ENCODE results near the gene WFDC5. TPM values are rescaled to one million over a fixed set of nuclear protein-coding genes. Genes with fewer than 3 reads are reported as not detected.

The WFDC5 gene
- total RNA-seq, 4 donors from 2014 or later: not detected

DNA sequence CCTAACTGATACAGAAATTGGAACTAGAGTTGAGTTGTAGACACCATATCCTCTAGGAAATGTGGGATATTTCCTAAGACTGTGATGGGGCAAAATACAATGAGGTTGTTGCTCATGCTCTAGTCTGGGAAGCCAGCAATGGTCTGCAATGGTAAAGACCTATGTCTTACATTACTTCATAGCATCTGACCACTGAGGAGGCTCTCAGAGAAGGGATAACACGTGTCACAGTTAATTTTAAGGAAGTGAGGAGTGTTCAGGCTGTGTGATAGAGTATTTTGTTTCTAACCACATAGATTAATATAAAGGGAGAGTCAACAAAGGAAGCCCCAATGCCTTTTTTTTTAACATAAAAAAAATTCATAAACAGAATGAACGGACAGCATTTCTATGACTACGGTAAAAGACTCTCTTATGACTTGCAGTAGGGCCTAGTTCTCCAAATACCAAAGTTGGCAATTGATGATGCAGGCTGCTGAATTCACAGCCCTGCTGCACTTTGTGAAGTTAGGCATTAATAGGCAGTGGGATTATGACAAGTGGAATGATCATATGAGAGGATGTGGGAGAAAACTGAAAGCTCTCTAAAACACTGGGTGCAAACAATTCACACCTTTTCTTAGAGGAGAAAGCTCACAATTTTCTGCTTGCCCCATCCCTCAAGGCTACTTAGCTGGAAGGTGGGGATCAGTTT is 27.7 kb downstream of the WFDC5 start:
- no peak for DNase-seq
- no peaks in the 10 kb centered on the region for H3K4me1 ChIP-seq
- H3K27me3 ChIP-seq: no peaks in the 10 kb centered on the region
- no peak overlapping the region for H3K27ac ChIP-seq
- H3K9me3 ChIP-seq: no peaks in the 10 kb centered on the region
- H3K4me3 ChIP-seq: no peak overlapping the region
- intact Hi-C loops (cut with DNase I; ENCODE audit: low total_unique reads): no loop called here
- no peaks in the 10 kb centered on the region for H3K36me3 ChIP-seq
- no peak for TF ChIP-seq POLR2A (IDR thresholded peaks at IDR 0.05)
- TF ChIP-seq, protein P1, sequence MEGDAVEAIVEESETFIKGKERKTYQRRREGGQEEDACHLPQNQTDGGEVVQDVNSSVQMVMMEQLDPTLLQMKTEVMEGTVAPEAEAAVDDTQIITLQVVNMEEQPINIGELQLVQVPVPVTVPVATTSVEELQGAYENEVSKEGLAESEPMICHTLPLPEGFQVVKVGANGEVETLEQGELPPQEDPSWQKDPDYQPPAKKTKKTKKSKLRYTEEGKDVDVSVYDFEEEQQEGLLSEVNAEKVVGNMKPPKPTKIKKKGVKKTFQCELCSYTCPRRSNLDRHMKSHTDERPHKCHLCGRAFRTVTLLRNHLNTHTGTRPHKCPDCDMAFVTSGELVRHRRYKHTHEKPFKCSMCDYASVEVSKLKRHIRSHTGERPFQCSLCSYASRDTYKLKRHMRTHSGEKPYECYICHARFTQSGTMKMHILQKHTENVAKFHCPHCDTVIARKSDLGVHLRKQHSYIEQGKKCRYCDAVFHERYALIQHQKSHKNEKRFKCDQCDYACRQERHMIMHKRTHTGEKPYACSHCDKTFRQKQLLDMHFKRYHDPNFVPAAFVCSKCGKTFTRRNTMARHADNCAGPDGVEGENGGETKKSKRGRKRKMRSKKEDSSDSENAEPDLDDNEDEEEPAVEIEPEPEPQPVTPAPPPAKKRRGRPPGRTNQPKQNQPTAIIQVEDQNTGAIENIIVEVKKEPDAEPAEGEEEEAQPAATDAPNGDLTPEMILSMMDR (IDR thresholded peaks at IDR 0.05): no peak

DNA sequence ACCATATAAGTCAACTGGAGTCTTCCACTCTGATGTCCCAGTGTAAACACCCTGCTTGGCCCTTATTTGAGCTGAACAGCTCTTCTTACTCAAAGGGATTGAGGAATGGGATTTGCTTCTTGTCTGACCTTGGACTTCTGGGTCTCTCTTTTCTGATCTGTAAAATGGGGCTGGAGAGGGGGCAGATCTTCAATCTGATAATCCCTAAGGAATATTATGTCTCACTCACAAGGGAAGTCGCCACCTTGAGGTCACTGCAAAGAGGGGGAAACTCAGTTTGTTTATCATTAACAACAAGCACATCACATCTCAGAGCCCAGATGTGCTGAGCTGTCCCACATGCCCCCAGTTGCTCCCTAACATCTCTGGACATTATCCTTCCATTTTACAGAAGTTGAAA is 29.1 kb downstream of the WFDC5 start:
- DNase-seq: no peak
- no peak overlapping the region for H3K4me3 ChIP-seq
- H3K27ac ChIP-seq: no peak overlapping the region
- TF ChIP-seq, protein P1 (IDR thresholded peaks at IDR 0.05): no peak
- TF ChIP-seq POLR2A (IDR thresholded peaks at IDR 0.05): no peak
- no peaks in the 10 kb centered on the region for H3K9me3 ChIP-seq
- H3K27me3 ChIP-seq: no peaks in the 10 kb centered on the region
- intact Hi-C loops (cut with DNase I; ENCODE audit: low total_unique reads): no loop called here
- H3K36me3 ChIP-seq: no peaks in the 10 kb centered on the region
- H3K4me1 ChIP-seq: no peaks in the 10 kb centered on the region

DNA sequence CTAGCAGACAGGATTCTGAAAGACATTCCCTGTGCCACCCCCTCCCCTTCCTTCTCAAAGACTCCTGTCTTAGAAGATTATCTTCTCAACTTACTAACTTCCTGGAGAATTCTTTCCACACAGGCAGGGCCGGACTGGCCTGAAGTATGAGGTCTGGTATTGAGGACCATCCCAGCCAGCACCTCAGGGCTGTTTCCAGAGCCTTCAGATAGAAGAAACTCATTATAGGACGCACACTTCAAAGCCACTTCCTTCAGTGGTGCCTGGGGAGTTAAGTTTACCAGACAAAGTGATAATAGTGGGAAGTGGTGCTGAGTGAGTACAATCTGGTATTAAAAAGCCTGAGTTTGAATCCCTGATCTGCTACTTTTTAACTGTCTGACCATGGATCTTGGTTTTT is 29.7 kb downstream of the WFDC5 start:
- TF ChIP-seq, protein P1 (IDR thresholded peaks at IDR 0.05): no peak
- no peak for TF ChIP-seq POLR2A (IDR thresholded peaks at IDR 0.05)
- no peak for DNase-seq
- no peak overlapping the region for H3K27ac ChIP-seq
- no peaks in the 10 kb centered on the region for H3K4me1 ChIP-seq
- no peaks in the 10 kb centered on the region for H3K36me3 ChIP-seq
- H3K27me3 ChIP-seq: no peaks in the 10 kb centered on the region
- H3K4me3 ChIP-seq: no peak overlapping the region
- intact Hi-C loops (cut with DNase I; ENCODE audit: low total_unique reads): no loop called here
- no peaks in the 10 kb centered on the region for H3K9me3 ChIP-seq

DNA sequence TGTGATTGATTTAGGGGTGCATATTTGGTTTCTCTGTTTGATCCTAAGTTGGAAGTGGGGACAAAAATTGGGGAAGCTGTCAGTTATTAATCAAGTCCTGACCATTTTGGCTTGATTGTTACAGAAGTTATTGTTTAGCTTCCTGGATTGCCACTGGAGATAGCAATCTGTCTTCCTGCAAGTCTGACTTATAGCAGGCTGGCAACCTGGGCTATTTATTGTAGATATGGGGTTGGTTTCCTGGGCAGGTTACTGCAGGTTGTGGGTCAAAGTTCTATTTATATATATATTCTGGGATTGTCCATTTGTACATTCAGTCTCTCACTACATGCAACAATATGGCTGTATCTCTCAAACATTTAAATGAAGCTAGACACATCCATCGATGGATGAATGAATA is 31.8 kb downstream of the WFDC5 start:
- no peaks in the 10 kb centered on the region for H3K9me3 ChIP-seq
- no peaks in the 10 kb centered on the region for H3K36me3 ChIP-seq
- no peak overlapping the region for H3K27ac ChIP-seq
- H3K4me3 ChIP-seq: no peak overlapping the region
- TF ChIP-seq, protein P1 (IDR thresholded peaks at IDR 0.05): no peak
- no peak for TF ChIP-seq POLR2A (IDR thresholded peaks at IDR 0.05)
- no peaks in the 10 kb centered on the region for H3K27me3 ChIP-seq
- H3K4me1 ChIP-seq: no peaks in the 10 kb centered on the region
- no peak for DNase-seq
- intact Hi-C loops (cut with DNase I; ENCODE audit: low total_unique reads): no loop called here

DNA sequence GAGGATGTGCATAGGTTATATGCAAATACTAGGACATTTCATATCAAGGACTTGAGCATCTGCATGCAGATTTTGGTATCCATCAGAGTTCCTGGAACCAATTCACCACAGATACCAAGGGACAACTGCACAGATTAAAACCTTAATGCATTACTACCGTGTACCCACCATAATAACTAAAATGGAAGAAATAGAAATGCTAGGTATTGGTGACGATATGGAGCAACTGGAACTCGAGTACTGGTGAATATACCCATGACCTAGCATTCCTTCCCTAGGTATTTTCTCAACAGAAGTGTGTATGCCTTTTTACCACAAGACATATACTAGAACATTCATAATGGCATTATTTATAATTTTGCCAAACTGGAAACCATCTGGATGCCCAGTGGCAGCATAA is 32.5 kb downstream of the WFDC5 start:
- DNase-seq: no peak
- Histone ChIP-seq H3K36me3 (no peaks in the 10 kb centered on the region), H3K4me1 (no peaks in the 10 kb centered on the region), H3K27me3 (no peaks in the 10 kb centered on the region), H3K27ac (no peak overlapping the region), H3K4me3 (no peak overlapping the region), H3K9me3 (no peaks in the 10 kb centered on the region)
- intact Hi-C loops (cut with DNase I; ENCODE audit: low total_unique reads): no loop called here
- TF ChIP-seq, protein P1 (IDR thresholded peaks at IDR 0.05): no peak
- TF ChIP-seq POLR2A (IDR thresholded peaks at IDR 0.05): no peak
